GM20000 (cell line): ENCODE data around the gene ATP6V1F.

Experiments
- DNase-seq: peaks from one replicate; pipeline ENCODE4 v3.0.0; 2012; ENCODE audit warnings: low spot score
- TF ChIP-seq, protein P1 (sequence below): IDR thresholded peaks from 2 replicates; pipeline ENCODE4 v1.5.1; 2012; ENCODE audit warnings: mild to moderate bottlenecking, control low read depth; ENCODE audit errors: extremely low read depth, missing control alignments

ATP6V1F gene

GRCh38 chr7:128878226-128879105 is 15.8 kb downstream of the ATP6V1F start:
- TF ChIP-seq, protein P1, sequence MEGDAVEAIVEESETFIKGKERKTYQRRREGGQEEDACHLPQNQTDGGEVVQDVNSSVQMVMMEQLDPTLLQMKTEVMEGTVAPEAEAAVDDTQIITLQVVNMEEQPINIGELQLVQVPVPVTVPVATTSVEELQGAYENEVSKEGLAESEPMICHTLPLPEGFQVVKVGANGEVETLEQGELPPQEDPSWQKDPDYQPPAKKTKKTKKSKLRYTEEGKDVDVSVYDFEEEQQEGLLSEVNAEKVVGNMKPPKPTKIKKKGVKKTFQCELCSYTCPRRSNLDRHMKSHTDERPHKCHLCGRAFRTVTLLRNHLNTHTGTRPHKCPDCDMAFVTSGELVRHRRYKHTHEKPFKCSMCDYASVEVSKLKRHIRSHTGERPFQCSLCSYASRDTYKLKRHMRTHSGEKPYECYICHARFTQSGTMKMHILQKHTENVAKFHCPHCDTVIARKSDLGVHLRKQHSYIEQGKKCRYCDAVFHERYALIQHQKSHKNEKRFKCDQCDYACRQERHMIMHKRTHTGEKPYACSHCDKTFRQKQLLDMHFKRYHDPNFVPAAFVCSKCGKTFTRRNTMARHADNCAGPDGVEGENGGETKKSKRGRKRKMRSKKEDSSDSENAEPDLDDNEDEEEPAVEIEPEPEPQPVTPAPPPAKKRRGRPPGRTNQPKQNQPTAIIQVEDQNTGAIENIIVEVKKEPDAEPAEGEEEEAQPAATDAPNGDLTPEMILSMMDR: no peak
- no peak for DNase-seq

DNA sequence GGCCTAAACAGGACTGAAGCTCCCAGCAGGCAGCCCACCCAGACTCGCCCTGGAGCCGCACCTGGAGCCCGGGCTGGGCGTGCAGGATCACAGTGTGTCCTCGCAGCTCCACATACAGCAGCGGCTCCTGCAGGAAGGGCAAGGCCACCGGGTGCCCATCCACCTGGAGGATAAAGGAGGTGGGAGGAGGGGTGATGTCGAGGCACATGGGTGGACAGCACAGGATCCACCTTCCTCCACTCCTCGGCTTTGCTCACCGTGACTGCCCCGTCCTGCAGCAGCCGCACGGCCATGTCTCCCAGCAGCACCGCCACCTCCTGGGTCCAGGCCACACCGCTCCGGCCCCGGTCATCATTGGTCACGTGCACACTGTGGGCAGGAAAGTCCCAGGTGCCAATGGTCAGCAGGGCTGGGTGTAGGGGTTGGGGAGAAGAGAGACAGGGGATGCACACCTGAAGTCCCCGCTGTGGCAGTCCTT is 16.8 kb downstream of the ATP6V1F start:
- TF ChIP-seq, protein P1: no peak
- no peak for DNase-seq

DNA sequence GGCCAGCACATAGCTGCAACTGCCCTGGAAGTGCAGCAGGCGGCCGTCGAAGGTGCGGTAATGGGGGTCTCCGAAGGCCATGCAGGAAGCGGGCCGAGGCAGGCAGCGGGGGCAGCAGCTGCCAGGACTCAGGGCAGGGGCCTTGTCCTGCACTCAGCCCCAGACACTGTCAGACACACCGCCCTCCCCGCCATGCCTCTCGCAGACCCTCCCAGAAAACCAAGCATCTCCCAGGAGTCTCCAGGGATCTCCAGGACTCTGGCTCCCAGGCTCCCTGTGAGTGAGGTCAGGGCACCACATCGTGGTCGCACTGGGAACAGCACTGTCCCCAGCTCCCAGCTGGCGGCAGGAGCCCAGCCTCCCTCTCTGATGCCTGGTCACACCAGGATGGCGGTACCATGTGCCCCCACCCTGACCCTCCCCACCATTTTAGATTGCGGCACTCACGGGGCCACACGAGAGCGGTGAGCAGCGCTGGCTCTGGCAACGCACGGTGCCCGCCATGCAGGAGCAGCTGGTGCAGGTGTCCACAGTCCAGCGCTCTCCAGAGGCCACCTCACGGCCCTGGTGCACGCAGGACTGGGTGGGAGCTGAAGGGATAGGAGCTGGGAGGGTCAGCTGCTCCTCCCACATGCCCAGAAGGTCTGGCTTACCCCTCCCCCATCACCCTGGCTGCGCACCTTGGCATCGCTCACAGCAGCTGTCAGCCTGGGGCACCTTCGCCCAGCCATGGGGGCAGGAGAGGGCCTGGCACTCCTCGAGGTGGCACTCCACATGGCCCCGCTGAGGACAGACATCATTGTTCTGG is 17.5 kb downstream of the ATP6V1F start:
- TF ChIP-seq, protein P1: peak; percentile 49
- peak; percentile 72 for DNase-seq

GRCh38 chr7:128880791-128881457 is 18.3 kb downstream of the ATP6V1F start:
- TF ChIP-seq, protein P1: no peak
- DNase-seq: no peak

- DNase-seq: no peak
- TF ChIP-seq, protein P1: no peak
Measured at GRCh38 chr7:128881458-128882125, 18.9 kb downstream of the ATP6V1F start.

DNA sequence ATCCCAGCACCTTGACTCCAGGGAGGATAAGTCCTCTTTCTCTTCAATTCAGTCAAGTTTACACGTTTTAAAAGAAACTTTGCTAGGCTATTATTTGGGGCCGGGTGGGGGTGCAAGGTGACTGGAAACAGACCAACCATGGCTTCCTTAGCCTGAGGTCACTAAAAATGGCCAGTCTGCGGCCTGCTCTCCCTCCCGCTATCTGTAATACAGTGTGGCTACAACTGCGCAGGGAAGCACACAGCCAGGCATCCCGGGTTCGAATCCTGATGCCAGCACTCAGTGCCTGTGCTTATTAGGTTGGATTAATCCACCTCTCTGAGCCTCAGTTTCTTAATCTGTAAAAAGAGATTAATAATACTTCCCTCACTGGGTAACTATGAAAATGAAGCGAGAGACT is 19.5 kb downstream of the ATP6V1F start:
- no peak for DNase-seq
- TF ChIP-seq, protein P1: no peak
